HG03025 (cell line): ENCODE data around the gene CHST13.

Experiments
- ATAC-seq: cut with Tn5 transposase; IDR thresholded peaks from one replicate; pipeline ENCODE4 v1.9.1; 2021; ENCODE audit warnings: mild to moderate bottlenecking, moderate library complexity; ENCODE audit not compliant: unreplicated experiment, low FRiP score

Gene CHST13

DNA sequence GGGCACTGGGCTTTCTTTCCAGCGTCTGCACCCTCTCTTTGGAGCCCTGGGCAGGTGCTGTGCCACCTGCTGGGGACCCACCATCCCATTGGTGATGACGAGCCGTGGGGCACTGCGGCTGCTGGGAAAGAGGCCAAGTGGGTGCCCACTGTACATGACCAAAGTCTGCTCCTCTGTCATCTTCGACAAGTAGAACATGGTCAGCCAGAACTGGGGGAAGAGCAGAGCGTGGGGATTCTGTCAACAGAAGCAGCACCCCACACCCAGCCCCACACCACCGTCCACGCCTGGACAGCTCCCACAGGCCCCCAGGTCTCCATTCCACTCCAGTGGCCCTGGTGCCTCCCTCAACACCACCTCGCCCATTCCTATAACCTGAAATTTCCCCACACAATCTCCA is 16.1 kb upstream of the CHST13 start:
- no peak for ATAC-seq

DNA sequence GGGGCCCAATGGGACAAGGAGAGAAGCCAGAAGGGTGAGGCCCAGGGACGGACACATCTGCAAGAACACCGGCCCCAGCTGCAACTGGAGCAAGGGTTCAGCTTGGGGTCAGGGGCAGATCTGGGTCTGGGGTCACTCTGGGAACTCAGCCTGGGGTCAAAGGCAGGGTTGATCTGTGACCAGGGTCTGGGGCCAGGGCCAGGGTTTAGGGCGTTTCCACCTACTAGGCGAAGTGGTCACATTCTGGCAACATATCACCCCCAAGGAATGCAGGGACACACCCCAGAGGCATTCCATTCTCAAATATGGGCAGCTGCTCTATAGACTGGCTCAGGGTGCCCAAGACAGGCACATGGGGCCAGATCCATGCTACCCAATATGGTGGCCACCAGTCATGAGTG is 15.4 kb upstream of the CHST13 start:
- ATAC-seq: no peak

DNA sequence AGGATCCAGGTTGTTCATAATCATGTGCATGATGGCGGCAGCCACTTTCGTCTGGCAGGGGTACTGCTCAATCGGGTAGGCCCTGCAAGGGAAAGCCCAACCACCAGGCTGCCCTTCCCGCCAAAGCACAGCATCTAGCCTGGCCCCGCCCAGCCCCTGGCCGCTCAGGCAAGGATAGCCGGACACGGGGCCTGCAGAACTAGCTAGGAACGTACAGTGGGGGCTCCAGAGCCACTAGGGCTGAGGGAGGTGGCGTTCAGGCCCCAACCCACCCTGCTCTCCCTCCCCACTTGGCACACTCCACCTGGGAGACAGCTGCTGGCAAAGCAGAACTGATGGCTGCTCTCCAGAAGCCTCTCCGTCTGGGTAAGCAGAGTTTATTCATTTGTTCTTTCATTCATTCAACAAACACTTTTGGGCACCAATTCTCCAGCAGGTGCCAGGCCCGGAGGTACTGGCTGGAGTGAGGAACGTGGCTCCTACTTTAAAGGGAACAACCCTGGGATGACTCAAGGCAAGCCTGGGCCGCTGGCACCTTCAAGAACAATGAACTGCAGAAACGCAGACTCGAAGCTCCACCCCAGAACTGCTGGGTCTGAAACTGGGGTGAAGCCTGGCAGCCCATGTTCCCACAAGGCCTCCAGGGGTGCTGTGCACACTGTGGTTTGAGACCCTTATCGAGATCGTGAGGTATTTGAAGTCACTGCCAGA is 14.2 kb upstream of the CHST13 start:
- ATAC-seq: no peak

DNA sequence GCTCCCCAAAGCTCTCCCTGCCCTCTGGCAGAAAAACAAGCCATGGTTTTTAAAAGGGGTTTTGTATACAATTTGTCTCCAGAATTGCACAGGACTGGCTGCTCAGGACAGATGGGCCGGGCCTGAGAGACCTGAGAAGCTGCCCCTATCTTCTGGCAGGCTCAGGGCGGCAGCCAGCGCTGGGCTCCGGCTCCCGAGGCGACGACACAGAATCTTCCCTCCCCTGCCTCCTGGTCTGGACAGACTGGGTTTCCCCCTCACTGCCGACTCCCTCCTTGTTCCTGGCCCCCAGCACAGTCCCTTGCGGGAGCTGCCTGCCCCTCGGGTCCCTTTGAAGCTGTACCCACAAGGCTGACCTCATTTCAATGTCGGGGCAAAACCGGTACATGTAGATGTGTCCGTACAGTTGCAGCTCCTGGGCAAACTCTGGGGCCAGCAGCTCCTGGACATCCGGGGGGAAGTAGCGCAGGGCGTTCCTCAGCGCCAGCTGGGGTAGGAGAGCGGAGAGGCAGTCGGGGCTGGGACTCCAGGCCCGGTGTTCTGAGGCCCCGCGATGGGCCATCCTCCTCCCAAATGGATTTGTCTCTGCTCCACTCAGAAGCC is 13.5 kb upstream of the CHST13 start:
- ATAC-seq: no peak

DNA sequence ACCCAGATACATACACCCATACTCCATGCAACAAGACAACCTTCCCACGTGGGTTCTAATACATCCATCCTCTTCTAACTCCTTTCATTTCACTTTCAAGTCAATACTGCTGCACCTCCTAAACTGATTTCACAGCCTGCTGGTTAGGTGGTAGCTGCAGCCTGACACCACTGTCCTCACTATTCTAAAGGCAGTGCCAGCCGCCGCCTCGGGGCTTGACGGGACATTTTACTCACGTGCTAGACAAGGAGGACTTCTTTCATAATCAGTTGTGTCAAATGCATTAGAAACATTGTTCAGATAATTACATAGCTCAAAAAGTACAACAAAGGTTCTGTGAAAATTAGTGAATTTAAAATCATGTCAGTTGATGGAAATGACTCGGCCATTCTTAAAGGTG is 12.7 kb upstream of the CHST13 start:
- no peak for ATAC-seq

DNA sequence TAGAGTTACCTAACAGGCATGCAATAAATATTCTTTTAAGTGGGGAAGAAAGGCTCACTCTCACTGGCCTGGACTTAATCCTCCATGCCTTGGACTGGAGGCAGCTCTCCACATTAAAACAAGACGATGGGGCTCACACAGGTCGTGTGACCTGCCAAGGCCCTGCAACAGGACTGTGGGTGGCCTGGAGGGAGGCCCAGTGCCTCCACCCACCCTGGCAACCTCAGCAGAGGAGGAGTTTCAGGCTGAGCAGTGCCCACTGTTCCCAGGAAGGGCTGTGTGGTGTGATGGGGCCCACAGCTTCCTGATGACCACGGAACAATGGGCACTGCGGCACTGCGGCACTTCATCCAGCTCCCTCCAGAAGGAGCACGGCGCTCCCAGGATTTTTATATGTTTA is 11.9 kb upstream of the CHST13 start:
- ATAC-seq: no peak

DNA sequence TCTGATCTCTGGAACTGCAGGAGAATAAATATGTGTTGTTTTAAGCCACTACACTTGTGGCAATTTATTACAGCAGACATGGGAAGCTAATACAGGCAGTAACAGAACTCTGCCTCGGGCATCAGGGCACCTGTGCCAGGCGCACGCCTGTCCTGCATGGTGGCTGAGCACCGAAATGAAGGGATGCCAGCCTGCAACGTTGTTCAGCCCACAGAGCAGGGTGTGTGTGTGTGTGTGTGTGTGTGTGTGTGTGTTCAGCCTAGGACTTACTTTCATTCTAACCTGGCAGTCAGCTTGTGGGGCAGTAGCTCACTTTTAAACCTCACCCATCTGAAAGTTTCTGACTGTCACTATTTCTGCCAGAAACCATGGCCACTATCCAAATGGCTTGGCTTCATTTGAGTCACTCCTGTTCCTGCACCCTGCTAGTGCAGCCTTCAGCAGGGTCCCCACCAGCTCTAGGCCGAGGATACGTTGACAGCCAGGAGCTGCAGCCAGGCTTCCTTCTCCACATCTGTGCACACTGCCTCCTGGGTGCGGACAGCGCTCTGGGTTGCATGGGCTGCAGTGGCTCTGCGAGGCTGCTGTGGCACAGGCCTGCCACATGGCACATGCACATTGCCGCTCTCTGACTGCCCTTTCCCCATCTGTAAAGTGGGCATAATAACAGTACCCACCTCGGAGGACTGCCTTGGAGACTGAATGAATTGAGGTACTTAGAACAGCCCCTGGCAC is 10.9 kb upstream of the CHST13 start:
- ATAC-seq: no peak

DNA sequence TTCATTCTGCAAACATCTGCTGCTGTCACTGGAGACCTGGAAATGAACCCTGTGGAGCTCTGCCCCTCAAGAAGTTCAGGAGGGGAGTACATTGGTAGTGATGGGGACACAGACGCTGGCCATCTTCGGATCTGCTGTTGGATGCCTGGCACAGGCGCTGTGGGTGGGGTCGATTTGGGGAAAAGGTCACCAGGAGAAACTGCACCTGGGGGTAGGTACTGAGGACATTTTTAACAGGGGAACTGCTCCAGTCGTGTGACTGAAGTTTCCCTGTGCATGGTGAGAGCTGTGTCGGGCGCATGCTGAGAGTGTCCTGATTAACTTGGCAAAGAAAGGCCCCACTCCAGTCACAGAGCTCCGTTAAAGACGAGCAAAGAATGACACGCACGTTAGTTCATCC is 9.8 kb upstream of the CHST13 start:
- ATAC-seq: no peak

DNA sequence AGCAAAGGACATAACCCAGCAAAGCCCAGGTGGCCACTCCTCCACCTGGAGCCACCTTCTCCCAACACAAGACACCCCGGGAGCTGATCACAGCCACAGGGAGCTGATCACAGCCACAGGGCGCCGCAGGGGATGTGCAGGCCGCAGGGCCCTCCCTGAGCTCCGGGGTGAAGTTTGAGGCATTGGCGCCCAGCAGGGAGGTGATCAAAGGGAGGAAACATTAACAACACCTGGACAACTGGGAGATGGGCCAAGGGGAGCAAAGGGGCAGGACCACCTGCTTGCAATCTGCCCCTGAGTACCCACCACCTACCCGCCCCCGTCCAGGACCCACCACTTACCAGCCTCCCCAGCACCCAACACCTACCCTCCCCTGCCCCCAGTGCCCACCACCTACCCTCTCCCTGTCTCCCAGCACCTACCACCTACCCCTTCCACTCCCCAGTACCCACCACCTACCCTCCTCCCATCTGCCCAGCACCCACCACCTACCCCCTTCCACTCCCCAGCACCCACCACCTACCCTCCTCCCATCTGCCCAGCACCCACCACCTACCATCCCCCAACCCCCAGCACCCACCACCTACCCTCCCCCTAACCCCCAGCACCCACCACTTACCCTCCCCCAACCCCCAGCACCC is 8.8 kb upstream of the CHST13 start:
- no peak for ATAC-seq

DNA sequence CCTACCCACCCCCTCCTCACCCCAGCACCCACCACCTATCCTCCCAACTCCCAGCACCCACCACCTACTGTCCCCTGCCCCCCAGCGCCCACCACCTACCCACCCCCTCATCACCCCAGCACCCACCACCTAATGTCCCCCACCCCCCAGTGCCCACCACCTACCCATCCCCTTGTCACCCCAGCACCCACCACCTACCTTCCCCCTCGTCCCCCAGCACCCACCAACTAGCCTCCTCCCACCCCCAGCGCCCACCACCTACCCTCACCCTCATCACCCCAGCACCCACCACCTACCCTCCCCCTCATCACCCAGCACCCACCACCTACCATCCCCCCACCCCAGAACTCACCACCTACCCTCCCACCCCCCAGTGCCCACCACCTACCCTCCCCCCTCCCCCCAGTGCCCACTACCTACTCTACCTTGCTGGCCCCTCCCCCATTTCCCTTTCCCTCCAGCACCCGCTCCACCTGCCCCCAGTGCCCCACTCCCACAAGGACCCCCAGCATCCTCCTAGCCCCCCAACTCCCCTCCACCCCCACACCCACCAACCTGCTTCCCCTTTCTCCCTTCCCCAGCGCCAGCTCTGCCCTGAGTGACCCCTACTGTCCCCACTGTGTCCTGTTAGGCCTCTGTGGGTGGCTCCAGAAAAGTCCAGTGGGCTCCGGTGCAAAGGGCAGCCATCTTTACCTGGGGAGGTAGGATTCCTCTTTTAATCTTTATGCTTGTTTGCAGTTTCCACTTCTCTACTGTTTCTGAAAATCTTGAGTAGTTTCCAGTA is 7.6 kb upstream of the CHST13 start:
- no peak for ATAC-seq

DNA sequence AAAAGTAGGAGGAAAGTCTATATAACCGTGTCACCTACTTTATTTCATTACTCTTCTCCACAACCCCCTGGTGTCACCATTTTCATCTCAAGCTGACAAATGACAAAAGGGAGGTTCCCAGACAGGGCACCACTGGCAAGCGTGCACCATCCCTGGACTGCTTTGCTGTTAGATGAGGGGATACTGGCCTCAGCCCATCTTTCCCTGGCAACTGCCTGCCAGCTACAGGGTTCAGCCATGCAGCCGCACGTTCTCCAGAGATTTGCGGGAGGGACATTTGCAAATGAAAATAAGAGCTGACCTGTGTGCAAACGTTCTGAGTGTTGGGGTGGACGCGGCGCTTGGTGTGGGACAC is 7.0 kb upstream of the CHST13 start:
- no peak for ATAC-seq

DNA sequence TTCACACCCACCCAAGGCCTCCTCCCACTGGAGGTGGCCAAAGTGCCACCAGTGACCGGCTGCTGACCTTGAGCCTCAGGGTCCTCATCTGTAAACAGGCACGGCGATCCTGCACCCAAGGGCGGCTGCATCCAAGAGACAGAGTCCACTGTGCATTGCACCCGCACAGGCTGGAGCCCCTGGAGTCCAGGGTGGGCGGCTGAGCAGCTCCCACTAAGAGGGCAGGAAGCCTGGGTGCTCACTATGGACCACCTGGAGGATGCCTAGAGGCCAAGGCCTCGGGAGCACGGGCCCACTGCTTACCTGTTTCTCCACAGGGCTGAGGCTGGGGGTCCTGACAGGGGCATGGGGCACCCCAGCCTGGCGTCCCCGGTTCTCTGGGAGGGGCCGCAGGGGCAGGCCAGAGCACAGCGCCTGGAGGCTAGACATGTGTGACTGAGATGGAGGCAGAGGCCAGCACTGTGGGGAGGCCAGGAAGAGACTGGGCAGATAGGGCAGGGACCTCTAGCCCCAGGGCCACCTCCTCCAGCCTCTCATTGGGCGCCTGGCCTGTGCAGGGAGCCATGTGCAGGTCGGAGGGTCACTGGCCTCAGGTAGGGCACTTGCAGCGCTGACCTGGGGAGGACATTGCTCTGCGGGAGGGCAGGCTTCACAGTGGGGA is 6.5 kb upstream of the CHST13 start, which contains the start of gene UROC1:
Gene UROC1, minus strand, starts transcription at position 483 of the 661 bp plus-strand sequence. Its CDS starts 54 bp downstream, at position 429.
- no peak for ATAC-seq

DNA sequence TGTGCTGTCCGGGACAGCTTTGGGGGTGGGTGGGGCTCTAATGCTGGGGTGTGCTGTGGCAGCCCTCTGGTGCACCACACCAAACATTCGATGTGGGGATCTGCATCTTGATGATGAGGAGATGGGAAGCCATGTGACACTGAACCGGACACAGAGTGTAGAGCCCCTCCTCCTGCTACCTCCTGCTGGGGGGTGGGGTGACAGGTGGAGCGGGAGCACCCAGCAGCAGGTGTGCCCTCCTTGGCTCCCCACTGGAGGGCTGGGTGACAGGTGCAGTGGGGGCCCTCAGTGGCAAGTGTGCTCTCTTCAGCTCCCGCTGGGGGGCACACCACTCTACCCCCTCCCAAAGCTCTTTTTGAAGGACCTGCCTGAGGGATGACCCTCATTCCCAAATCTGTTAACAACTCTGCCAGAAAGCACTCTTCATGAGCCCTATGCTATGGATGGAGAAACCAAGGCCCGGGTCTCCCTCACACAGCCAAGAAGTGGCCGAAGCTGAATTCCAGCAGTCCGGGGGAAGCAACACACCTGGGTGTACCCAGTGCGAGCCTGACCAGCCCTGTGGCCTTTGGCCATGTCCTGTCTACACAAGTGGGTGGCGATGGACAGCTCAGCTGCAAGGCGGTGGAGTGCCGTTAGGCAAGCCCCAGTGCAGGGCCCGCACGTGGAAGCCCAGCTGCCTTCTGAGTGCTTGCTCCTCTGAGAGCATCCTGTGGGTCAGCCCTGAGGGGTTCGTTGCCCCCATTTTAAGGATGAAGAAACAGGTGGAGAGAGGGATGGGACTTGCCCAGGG is 5.8 kb upstream of the CHST13 start:
- no peak for ATAC-seq

DNA sequence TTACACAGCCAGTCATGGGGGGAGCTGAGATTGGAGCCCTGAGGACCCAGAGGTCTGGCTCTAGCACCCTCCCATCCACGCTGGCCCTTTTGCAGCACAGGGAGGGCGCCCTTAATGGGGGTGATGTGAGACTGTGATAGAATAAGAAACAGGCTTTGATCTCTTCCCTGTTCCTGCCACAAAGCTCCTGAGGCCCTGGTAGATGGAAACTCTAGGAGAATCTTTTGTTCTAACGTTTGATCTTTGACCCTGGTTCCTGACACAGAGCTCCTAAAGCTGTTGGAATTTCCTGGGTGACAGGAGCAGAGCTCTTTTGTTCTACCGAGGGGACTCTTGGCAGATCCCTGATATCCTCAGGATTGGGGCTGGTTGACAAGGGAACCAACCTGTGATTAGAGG is 5.2 kb upstream of the CHST13 start:
- ATAC-seq: no peak

DNA sequence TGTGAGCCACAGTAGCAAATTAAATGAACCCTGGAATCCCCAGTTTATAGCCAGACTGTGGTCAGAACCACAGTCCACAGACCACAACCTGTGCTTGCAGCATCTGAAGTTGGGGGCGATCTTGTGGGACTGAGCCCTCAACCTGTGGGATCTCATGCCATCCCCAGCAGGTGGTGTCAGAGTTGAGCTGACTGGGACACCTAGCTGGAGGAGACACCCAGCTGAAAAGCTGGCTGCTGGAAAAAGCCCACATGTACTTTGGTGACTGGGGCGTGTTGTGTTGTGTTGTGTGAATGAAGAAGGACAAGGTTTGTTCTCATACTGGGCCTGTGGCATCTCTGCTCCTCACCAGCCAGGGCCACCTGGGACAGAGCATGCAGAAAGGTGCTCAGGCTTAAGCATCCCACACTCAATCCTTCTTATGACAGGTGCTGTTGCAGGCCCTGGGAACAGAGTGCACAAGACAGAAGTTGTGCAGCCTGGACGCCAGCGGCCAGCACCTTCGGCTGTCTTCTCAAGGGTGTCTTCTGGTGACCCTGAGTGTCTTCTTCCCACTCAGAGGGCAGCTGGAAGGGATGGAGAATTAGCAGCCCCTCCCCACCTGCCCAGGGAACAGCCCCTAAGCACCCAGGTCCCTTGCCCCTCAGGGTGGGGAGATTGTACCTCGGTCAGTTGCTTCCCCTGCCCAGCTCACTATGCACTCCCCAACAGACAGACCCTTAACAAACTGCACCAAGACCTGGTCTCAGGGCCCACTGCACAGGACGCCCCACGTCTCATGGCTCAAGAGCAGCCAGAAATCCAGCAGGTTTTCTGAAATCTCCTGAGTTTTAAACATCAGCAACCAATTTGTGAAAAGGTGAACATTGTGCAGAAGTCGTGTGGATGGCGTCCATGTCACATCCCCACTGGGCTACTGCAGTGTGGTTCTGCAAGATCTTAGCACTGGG is 4.2 kb upstream of the CHST13 start:
- no peak for ATAC-seq

DNA sequence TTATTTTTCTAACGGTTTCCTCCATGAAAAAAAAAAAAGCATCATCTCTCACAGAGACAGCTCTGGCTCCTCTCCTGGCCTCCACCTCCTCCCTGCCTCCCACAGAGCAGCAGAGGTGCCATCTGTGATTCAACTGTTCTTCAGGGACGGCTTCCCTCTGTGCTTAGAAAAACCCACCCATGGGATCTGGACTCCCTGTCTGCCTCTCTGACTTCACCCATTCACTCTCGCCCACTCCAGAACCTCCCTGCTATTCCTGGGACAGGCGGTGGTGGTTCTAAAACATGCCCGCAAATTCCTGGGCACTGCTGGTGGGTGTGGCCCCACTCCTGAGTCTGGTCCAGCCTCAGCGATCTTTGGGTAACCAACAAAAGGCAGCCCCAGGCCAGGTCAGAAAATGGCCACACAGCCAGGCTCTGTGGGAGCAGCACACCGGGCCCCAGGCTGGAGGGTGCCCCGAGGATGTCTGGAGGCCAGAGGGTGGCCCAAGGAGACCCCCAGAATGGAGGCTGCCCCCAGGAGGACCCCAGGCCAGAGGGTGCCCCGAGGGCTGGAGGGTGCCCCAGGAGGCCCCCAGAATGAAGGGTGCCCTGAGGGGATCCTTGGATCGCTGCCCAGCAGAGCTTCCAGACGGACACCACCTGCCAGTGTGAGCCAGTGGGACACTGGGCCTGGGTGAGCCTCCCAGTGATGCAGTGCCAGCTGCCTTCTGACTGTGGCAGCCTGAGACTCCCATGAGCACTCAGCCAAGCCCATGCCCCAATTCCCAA is 2.6 kb upstream of the CHST13 start:
- no peak for ATAC-seq

DNA sequence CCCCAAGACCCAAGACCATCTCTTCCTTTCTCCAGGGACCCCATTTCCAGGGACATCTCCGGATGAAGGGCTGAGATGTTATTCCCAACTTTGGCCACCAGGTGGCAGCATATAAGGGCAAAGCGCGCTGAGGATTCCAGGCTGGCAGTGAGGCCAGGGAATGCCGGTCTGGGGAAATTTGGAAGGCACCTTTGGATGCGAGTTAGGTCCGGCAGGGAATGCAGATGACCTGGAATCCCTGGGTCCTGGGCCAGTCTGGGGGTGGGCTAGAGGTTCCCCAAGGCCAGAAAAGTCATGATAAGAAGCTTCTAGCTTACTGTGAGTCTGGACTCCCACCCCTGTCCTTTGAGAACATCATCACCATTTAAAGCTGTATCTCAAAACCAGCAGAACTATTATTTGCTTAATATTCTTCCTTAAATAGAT is 1.6 kb upstream of the CHST13 start:
- no peak for ATAC-seq
